HL-60 (cell line): ENCODE measurements around the gene WDR45B.
A peak's percentile ranks its signal among the peaks of the same experiment; 100 is the strongest.

Source experiments
- DNase-seq, 2 experiments: peaks; one replicate each; pipeline ENCODE4 v3.0.0-alpha.2; 2010 to 2020; ENCODE audit warnings: low read depth in 1 of 2, low spot score in 1 of 2
- H3K27ac ChIP-seq: fragments of 250-450 bp; sonication (Bioruptor Pico); replicated peaks from 2 replicates; pipeline ENCODE4 v1.5.1; 2020; ENCODE audit warnings: mild to moderate bottlenecking, moderate library complexity
- H3K27me3 ChIP-seq: fragments of 250-450 bp; sonication (Bioruptor Pico); 2 replicates; pipeline ENCODE4 v1.5.1; 2021; ENCODE audit warnings: mild to moderate bottlenecking, moderate library complexity; ENCODE audit not compliant: insufficient read depth, poor library complexity, severe bottlenecking
- H3K4me3 ChIP-seq: replicated peaks from 2 replicates; pipeline ENCODE4 v1.5.1; 2011; ENCODE audit warnings: mild to moderate bottlenecking, control low read depth, low read length; ENCODE audit not compliant: insufficient read depth
- CTCF ChIP-seq: IDR thresholded peaks from one replicate; pipeline ENCODE4 v1.5.1; 2011; ENCODE audit warnings: low read length, control low read depth, inconsistent platforms; ENCODE audit not compliant: insufficient read depth
- GABPA ChIP-seq: IDR thresholded peaks from 2 replicates; pipeline ENCODE4 v1.6.1; 2012; ENCODE audit warnings: low read depth
- POLR2AphosphoS5 ChIP-seq: IDR thresholded peaks from 2 replicates; pipeline ENCODE4 v1.6.1; 2012; ENCODE audit warnings: low read depth
- REST ChIP-seq: IDR thresholded peaks from 2 replicates; pipeline ENCODE4 v1.6.1; 2012; ENCODE audit warnings: low read depth; ENCODE audit not compliant: insufficient replicate concordance
- SPI1 ChIP-seq: IDR thresholded peaks from 2 replicates; pipeline ENCODE4 v1.6.1; 2012; ENCODE audit warnings: low read depth, mild to moderate bottlenecking, borderline replicate concordance

WDR45B gene

GRCh38 chr17:82648742-82649331 lies 593 bp upstream of the WDR45B start:
- TF ChIP-seq GABPA: no peak
- TF ChIP-seq REST: no peak
- no peak for TF ChIP-seq CTCF
- no peak for TF ChIP-seq POLR2AphosphoS5
- TF ChIP-seq SPI1: no peak
- DNase-seq: peak; percentile 21 to 58
- no peaks in the 10 kb centered on the region for H3K27me3 ChIP-seq
- peak overlapping the region; percentile 52 for H3K27ac ChIP-seq
- peak overlapping the region; percentile 47 for H3K4me3 ChIP-seq

GRCh38 chr17:82647593-82648164 lies 565 bp downstream of the WDR45B start:
- H3K4me3 ChIP-seq: peak overlapping the region; percentile 99
- H3K27ac ChIP-seq: peak overlapping the region; percentile 75
- no peak for DNase-seq
- no peak for TF ChIP-seq REST
- TF ChIP-seq SPI1: no peak
- no peak for TF ChIP-seq POLR2AphosphoS5
- no peak for TF ChIP-seq GABPA
- no peak for TF ChIP-seq CTCF
- no peaks in the 10 kb centered on the region for H3K27me3 ChIP-seq

GRCh38 chr17:82645516-82645915 lies 2.7 kb downstream of the WDR45B start:
- H3K4me3 ChIP-seq: no peak overlapping the region
- TF ChIP-seq POLR2AphosphoS5: no peak
- TF ChIP-seq CTCF: no peak
- no peak for TF ChIP-seq SPI1
- no peak overlapping the region for H3K27ac ChIP-seq
- DNase-seq: no peak
- no peaks in the 10 kb centered on the region for H3K27me3 ChIP-seq

GRCh38 chr17:82644148-82644547 lies 4.1 kb downstream of the WDR45B start:
- no peak for TF ChIP-seq CTCF
- no peak for DNase-seq
- Histone ChIP-seq H3K4me3 (no peak overlapping the region), H3K27me3 (no peaks in the 10 kb centered on the region), H3K27ac (no peak overlapping the region)
